ENCODE data around the gene SH3D21.

The SH3D21 gene

GRCh38 chr1:36287595-36287994, 18.6 kb upstream of the SH3D21 start:
- no peaks in the 10 kb centered on the region for H3K9me2 ChIP-seq (replicated peaks; ENCODE audit: insufficient read depth, low read length)
- peaks cover 28% of the 10 kb centered on the region for H3K79me2 ChIP-seq (ENCODE audit: insufficient read depth, low read length)
- no peaks in the 10 kb centered on the region for H4K20me1 ChIP-seq (ENCODE audit: low read depth, low read length)
- no peak overlapping the region for H3K9ac ChIP-seq (ENCODE audit: low read length)
- no peak overlapping the region for H3K4me3 ChIP-seq (ENCODE audit: insufficient read depth, low read length, poor library complexity, severe bottlenecking)
- H3K36me3 ChIP-seq (ENCODE audit: low read length) = peaks cover 63% of the 10 kb centered on the region
- H3K27me3 ChIP-seq (ENCODE audit: low read length) = no peaks in the 10 kb centered on the region
- H2AFZ ChIP-seq (ENCODE audit: low read depth, low read length, severe bottlenecking) = no peak overlapping the region
- no peak overlapping the region for H3K4me2 ChIP-seq (ENCODE audit: low read depth, low read length, poor library complexity, severe bottlenecking)
- no peak overlapping the region for H3K27ac ChIP-seq (ENCODE audit: low read depth, low read length)
- TF ChIP-seq EZH2phosphoT487 (conservative IDR thresholded peaks at IDR 0.05; ENCODE audit: low read length) (no peak), CTCF (IDR thresholded peaks at IDR 0.05; ENCODE audit: insufficient read depth, low read length, poor library complexity, severe bottlenecking) (no peak)
- H3F3A ChIP-seq (ENCODE audit: insufficient read depth) = peaks cover 28% of the 10 kb centered on the region
- H3K9me3 ChIP-seq (ENCODE audit: insufficient read depth, low read length) = no peaks in the 10 kb centered on the region

- Histone ChIP-seq H3K27me3 (ENCODE audit: low read length) (no peaks in the 10 kb centered on the region), H3K9me3 (ENCODE audit: insufficient read depth, low read length) (no peaks in the 10 kb centered on the region), H3K9me2 (replicated peaks; ENCODE audit: insufficient read depth, low read length) (no peaks in the 10 kb centered on the region), H3K4me3 (ENCODE audit: insufficient read depth, low read length, poor library complexity, severe bottlenecking) (no peak overlapping the region), H3K79me2 (ENCODE audit: insufficient read depth, low read length) (no peaks in the 10 kb centered on the region), H3K4me2 (ENCODE audit: low read depth, low read length, poor library complexity, severe bottlenecking) (no peak overlapping the region), H2AFZ (ENCODE audit: low read depth, low read length, severe bottlenecking) (no peak overlapping the region), H3K9ac (ENCODE audit: low read length) (no peak overlapping the region), H3K27ac (ENCODE audit: low read depth, low read length) (no peak overlapping the region), H3K36me3 (ENCODE audit: low read length) (peaks cover 44% of the 10 kb centered on the region), H4K20me1 (ENCODE audit: low read depth, low read length) (no peaks in the 10 kb centered on the region), H3F3A (ENCODE audit: insufficient read depth) (no peaks in the 10 kb centered on the region; the same call in 1 of the 2 replicates)
- TF ChIP-seq CTCF (IDR thresholded peaks at IDR 0.05; ENCODE audit: insufficient read depth, low read length, poor library complexity, severe bottlenecking) (no peak), EZH2phosphoT487 (conservative IDR thresholded peaks at IDR 0.05; ENCODE audit: low read length) (no peak)
Measured at GRCh38 chr1:36295390-36295789, 10.8 kb upstream of the SH3D21 start.

DNA sequence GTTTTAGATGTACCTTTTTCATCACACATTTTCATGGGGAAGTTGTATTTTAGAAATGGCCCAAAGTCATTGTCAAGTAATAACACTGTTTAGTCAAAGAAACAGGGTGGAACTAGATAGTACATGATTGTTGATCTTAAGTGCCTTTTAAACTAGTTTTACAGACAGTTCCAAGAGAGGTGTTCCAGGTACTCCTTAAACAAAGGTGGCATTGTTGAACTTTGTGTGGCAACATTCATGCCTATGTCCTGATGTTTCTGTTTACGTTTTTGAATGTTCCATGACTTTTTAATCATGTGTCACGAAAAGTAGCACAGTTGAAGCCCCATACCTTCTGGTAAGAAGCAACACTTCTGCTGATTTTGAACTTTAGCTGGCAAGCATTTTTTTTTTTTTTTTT, 9.1 kb upstream of the SH3D21 start:
- H2AFZ ChIP-seq (ENCODE audit: low read depth, low read length, severe bottlenecking) = no peak overlapping the region
- H3F3A ChIP-seq (ENCODE audit: insufficient read depth) = no peaks in the 10 kb centered on the region; the same call in 1 of the 2 replicates
- TF ChIP-seq CTCF (IDR thresholded peaks at IDR 0.05; ENCODE audit: insufficient read depth, low read length, poor library complexity, severe bottlenecking) = no peak
- no peak for TF ChIP-seq EZH2phosphoT487 (conservative IDR thresholded peaks at IDR 0.05; ENCODE audit: low read length)
- H3K4me3 ChIP-seq (ENCODE audit: insufficient read depth, low read length, poor library complexity, severe bottlenecking) = no peak overlapping the region
- H3K9me2 ChIP-seq (replicated peaks; ENCODE audit: insufficient read depth, low read length) = no peaks in the 10 kb centered on the region
- no peak overlapping the region for H3K27ac ChIP-seq (ENCODE audit: low read depth, low read length)
- H3K9ac ChIP-seq (ENCODE audit: low read length) = no peak overlapping the region
- H3K9me3 ChIP-seq (ENCODE audit: insufficient read depth, low read length) = no peaks in the 10 kb centered on the region
- no peaks in the 10 kb centered on the region for H4K20me1 ChIP-seq (ENCODE audit: low read depth, low read length)
- no peaks in the 10 kb centered on the region for H3K27me3 ChIP-seq (ENCODE audit: low read length)
- H3K4me2 ChIP-seq (ENCODE audit: low read depth, low read length, poor library complexity, severe bottlenecking) = no peak overlapping the region
- H3K79me2 ChIP-seq (ENCODE audit: insufficient read depth, low read length) = no peaks in the 10 kb centered on the region
- peaks cover 42% of the 10 kb centered on the region for H3K36me3 ChIP-seq (ENCODE audit: low read length)

Data from SU-DHL-6 (cell line).